HG02885 (cell line): ENCODE measurements around the gene PCDH1.
A peak's percentile ranks its signal among the peaks of the same experiment; 100 is the strongest.

Source experiments
- ATAC-seq: cut with Tn5 transposase; IDR thresholded peaks from one replicate; pipeline ENCODE4 v1.9.1; 2021; ENCODE audit warnings: mild to moderate bottlenecking; ENCODE audit not compliant: unreplicated experiment, poor library complexity

The PCDH1 gene

DNA sequence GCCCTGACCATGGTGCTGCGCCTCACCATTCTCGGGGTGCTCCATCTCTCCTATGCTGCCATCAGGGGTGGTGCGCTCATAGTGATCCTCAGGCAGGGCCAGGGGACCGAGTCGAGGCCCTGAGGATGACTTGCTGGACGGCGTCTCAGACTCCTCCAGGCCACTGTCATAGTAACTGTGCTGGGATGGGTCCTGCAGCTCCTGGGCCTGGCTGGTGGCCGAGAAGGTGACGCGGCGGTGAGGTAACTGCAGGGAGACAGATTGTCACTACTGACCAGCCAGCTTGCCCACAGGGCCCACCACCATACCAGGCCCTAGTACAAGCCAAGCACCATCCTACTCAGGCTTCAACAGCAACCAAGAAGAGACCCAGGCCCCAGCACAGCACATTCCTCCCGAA is 21.0 kb downstream of the PCDH1 start:
- ATAC-seq, result no peak

DNA sequence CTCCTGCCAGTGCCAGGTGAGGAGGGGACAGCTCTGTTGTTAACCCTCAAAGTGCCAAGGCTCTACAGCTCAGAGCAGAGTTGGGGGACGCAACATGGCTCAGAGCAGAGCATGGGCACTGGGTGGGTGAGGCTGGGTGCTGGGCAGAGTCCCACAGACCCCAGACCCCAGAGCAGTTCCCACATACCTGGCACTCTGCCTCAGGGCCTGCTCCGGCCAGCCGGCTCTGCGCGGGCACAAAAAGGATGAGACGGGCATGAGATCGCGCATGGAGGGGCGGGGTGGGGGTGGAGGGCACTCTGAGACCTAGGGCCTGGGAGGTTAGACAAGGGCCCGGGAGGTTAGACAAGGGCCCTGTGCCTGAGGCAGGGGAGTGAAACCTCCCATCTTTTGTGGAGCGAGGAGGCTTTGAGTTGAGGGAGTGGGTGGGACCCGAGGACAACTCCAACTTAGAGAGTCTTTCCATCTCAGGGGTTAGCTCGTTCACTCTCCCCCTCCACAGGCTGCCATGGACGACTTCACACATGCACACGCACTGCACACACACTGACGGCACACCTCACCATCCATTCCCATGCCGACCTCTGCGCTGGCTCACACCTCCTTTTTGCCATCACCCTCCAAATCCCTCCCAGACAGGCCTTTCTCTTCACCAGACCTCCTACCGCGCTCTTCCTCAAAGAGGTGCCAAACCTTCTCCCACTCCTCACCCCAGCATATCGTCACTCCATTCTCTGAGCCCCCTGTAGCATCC is 22.0 kb downstream of the PCDH1 start:
- no peak for ATAC-seq

DNA sequence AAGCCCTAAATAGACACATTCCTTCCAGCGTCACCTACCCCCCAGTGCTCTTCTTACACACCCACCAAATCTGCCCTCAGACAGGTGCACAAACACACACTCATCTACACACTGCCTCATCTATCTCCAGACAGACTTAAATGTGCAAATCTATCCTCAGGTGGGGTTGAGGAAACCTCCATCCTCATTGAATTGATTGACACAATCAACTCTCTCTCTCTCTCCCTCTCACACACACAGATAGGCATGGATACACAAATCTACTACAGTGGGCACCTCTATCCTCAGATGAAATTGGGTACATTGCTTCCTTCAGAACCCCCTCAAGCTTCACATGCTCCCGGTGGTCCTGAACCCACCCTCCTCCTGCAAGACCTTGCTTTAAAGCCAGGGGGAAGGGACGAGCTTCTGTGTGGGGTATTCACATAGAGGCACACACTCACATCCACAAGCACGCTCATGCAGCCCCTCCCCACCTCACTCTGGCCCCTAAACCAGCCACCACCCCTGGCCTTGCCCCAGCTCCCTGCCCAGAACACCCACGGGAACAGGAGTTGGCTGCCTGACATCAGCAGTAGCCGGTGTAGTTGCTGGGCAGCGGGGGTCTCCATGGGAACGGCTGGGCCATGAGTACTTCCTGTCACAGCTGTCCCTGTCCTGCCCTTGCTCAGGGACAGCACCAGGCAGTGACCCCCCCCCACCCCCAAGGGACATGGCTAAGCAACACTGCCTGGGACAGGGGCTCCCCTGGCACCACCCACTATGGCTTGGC is 22.8 kb downstream of the PCDH1 start:
- no peak for ATAC-seq

DNA sequence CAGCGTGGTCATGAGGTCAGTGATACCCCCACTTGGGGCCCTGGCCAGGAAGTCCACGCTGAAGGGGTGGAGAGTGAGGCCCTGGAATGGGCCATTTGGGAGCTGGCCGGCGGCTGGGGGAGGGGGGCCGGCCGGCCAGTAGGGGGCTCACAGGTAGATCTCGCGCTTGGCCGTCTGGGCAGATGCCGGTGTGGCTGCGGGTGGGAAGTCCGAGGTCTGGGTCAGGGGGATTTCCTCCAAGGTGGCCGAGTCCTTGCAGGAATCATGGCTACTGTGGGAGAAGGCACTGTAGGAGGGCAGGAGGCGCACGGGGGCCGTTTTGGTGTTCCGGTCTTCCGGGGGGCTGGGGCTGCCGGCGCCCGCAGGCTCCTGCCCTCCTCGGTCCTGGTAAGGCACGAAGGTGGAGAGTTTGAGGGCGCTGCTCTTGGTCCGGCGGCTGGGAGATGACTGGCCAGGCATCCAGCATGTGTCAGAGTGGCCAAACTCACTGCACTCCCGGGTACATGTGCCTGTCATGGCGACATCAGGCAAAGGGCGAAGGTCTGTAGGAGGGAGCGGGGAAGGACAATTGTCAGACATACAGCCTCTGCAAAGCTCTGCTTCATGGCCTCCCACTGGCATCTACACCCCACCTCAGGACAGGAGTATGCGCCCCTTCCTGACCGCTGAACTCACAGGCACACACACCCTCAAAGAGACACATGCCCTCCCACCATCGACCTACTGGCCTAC is 24.1 kb downstream of the PCDH1 start:
- no peak for ATAC-seq

GRCh38 chr5:141852448-141852847 is 25.8 kb downstream of the PCDH1 start:
- ATAC-seq, result no peak

DNA sequence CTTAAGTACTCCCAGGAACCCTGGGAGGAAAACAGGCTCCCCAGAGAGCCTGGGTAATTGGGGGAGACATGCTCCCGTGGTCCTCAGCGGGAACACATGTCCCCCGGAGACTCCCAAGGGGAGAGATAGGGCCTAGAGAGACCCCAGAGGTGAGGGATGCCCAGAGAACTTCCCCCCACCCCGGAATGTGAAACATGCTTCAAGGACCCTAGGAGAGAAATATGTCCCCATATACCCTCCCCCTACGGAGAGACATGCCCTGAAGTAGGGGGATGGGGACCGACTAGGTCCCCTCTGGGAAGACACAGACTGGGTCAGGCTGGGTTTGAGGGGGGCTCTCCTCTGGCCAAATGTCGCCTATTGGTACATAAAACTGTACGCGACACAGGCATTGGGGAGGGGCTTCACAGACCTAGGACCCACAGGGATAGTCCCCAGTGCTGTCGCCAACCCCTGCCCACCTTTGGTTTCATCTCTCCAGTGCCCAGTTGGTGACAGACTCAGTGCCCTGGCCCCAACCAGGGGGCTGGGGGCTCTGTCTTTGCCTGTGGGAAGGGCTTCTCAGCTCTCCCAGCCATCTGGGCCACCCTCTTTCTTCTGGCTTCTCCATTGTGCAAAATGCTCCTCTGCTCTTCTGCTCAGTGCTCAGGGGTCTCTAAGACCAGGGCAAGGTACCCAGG is 26.9 kb downstream of the PCDH1 start:
- ATAC-seq, result no peak

- ATAC-seq, result no peak
Measured at GRCh38 chr5:141850786-141851185, 27.4 kb downstream of the PCDH1 start.

- ATAC-seq, result peak; percentile 15
Measured at GRCh38 chr5:141850244-141850768, 27.9 kb downstream of the PCDH1 start.

DNA sequence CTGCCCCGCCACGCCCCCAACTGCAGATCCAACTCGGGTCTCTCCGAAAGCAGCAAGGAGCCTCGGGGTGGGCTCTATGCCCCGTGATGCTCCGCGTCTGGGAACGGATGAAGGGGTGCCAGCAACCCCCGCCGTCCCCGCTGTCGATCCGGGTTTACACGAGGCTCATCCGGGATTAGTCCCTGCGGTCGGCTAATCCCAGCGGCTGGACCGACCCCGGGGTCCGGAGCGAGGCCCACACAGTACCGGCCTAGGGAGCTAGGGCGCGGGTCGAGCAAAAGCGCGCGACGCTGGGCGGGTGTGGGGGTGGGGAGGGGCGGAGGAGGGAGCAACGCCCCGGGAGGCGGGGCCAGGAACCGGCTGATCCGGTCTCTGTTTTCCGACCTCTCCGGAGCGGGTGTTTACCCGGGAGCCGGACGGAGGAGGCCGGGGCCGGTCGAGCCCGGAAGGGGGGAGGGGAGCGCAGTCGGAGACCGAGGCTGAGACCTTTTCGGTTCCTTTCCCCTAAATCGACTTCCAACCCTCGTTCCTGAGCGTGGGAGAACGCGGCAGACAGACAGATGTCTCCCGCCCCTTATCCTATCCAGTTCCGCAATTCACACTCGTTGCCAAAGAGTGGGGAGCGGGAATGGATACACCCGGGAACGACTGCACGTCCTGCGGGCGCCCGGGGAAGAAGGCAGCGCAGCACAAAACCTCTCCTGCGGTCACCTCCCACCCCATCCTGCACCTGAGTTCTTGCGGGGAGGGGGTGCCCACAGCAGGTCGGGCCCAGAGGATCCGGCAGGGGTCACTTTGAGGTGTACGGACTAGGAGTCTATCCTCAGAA is 28.6 kb downstream of the PCDH1 start:
- ATAC-seq, result peak; percentile 82

- ATAC-seq, result peak; percentile 11
Measured at GRCh38 chr5:141848744-141849414, 29.3 kb downstream of the PCDH1 start.

GRCh38 chr5:141846031-141846430 is 32.2 kb downstream of the PCDH1 start:
- no peak for ATAC-seq

DNA sequence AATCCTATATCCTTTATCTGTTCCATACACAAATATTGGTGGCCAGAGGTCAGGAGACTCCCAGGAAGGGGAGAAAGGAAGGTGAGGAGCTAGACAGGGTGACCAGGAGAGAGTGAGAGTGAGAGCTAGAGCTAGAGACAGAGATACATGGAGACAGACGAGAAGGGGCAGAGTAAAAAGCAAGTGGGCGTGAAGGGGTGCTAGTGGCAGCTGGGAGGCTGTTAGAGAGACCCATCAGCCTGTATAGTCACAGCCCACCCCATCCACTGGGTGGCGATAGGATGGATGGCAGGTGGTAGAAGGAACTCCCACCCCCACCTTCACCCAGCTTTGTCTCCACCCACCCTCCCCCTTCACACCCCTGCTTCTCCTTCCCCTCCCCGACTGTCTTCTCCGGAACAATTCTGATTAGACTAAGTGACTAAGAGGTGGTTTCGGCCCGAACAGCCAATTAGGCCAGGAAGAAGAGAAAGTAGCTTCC is 32.8 kb downstream of the PCDH1 start:
- no peak for ATAC-seq

DNA sequence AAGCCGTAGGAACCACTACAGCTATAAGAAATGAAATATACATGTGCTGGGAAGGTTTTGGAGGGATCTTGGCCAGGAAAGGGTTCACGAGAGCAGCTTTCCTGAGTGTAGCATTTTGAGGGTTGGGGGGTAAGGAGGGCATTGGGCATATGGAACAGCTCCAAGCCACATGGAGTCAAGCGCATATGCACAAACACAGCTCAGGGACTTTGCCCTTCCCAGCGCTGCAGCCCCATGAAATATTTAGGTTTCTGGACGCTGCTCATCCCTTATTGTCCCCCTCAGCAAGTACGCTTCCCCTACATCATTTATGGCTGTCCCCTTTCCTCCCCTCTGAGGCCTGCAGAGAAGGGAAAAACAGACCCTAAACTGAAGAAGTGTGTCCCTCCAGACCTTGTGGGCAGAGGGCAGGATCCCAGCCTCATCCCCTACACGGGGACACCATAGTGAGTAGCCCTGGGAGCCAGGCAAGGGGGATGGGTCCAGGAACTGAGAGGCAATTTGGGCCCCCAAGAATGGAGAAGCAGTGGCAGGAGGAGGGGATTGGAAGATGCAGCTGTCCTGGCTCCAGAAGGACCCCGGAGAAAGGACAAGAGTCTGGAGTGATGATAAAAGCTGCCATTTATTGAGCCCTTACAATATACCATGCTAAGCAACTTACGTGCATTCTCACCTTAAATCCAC is 33.7 kb downstream of the PCDH1 start:
- no peak for ATAC-seq

GRCh38 chr5:141843156-141843927 is 34.9 kb downstream of the PCDH1 start:
- ATAC-seq, result no peak

DNA sequence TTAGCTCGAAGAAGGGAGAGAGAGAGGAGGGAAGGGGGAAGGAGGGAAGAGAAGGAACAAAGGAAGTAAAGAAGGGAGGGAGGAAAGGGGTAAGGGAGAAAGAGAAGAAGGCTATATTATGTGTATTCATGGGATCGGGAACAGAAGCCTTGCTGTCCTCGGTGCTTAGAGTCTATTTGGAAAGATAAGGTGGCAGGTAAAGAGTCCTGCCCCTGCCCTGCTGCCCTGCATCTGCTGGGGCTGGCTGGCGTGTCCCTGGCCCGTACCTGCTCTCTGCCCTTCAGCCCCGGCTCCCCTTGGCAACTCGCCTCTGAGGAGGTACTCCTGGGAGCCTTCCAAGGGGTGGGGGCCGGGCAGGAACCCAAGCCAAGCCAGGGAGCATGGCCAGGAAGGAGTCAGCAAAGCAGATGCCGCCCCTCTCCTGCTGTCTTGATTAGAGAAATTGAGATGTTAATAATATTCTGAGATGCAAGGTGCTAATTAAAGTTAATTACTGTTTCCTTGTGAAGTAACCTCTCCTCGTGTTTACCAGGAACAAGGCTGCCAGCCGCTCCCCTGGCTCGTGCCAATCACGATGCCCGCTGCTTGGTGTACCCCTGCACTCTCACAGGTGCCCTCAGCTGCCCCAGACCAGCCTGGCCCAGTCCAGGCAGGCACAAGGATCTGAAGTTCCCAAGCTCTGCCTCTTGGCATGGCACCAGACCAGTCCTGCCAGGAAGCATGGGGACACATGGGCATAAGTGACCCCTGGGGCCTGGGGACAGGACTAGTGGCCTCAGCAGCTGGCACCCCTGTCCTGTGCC is 36.6 kb downstream of the PCDH1 start:
- ATAC-seq, result no peak

- ATAC-seq, result no peak
Measured at GRCh38 chr5:141840826-141841360, 37.3 kb downstream of the PCDH1 start.
